Epithelial cell of esophagus (primary cell): ENCODE results near the gene NFE2L1.
A peak's percentile ranks its signal among the peaks of the same experiment; 100 is the strongest.

Experiments used
- DNase-seq: peaks from one replicate; pipeline ENCODE4 v3.0.0; 2010; ENCODE audit warnings: low read depth
- H3K4me3 ChIP-seq: 2 replicates; pipeline ENCODE4 v1.5.1; 2011; ENCODE audit warnings: mild to moderate bottlenecking, low read length, control low read depth
- TF ChIP-seq, protein P1 (sequence below): IDR thresholded peaks from 2 replicates; pipeline ENCODE4 v1.5.1; 2011; ENCODE audit warnings: low read depth, mild to moderate bottlenecking, low read length, control low read depth, inconsistent platforms; ENCODE audit not compliant: insufficient read depth; ENCODE audit errors: missing control alignments

Gene NFE2L1

DNA sequence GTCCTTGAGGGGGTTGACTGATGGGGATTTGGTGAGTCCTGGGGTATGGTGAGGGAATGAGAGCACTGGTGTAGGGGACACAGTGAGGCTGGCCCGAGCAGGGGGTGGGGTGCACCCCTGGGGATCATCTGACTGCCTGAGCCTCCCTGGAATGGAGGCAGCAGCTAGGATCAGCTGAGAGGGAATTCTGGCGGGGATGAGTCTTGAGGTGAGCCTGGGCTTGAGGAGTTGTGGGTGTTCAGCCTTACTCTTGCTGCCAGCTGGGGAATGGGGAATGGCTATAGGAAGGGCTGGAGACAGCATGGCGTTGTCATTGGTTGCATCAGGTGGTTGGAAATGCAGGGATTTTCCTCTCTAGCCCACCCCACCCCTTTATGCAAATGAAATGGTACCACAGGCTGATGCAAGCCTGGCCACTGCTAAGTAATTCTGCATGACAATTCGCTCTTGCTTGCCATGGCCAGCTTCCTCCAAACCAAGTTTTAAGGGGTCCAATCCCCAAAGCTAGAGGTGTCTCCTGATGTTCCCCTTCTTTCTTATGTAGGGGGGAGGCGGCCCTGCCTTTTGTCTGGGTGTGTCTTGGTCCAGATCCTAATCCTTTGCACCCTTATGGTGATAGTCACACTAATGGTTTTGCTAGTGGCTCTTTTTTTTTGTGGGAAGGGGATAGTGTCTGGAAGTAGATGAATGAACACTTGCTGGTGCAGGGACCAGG is 7.5 kb downstream of the NFE2L1 start:
- no peak overlapping the region for H3K4me3 ChIP-seq
- peak; percentile 82 for DNase-seq
- TF ChIP-seq, protein P1, sequence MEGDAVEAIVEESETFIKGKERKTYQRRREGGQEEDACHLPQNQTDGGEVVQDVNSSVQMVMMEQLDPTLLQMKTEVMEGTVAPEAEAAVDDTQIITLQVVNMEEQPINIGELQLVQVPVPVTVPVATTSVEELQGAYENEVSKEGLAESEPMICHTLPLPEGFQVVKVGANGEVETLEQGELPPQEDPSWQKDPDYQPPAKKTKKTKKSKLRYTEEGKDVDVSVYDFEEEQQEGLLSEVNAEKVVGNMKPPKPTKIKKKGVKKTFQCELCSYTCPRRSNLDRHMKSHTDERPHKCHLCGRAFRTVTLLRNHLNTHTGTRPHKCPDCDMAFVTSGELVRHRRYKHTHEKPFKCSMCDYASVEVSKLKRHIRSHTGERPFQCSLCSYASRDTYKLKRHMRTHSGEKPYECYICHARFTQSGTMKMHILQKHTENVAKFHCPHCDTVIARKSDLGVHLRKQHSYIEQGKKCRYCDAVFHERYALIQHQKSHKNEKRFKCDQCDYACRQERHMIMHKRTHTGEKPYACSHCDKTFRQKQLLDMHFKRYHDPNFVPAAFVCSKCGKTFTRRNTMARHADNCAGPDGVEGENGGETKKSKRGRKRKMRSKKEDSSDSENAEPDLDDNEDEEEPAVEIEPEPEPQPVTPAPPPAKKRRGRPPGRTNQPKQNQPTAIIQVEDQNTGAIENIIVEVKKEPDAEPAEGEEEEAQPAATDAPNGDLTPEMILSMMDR = no peak

DNA sequence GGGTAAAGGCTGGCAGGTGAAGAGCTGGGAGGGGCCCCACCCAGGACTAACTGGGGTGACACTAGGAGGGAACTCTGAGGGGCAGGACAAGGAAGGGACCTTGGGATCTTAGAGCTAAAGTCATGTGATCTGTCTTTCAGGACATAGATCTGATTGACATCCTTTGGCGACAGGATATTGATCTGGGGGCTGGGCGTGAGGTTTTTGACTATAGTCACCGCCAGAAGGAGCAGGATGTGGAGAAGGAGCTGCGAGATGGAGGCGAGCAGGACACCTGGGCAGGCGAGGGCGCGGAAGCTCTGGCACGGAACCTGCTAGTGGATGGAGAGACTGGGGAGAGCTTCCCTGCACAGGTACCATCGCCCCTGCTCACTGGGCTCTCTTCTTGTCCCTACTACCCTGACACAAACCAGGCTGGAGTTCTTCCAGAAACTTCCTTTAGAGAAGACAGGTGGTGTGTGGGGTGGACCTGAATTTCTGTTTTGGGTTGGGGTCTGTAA is 8.1 kb downstream of the NFE2L1 start:
- no peak for DNase-seq
- TF ChIP-seq, protein P1 = no peak
- H3K4me3 ChIP-seq = no peak overlapping the region

DNA sequence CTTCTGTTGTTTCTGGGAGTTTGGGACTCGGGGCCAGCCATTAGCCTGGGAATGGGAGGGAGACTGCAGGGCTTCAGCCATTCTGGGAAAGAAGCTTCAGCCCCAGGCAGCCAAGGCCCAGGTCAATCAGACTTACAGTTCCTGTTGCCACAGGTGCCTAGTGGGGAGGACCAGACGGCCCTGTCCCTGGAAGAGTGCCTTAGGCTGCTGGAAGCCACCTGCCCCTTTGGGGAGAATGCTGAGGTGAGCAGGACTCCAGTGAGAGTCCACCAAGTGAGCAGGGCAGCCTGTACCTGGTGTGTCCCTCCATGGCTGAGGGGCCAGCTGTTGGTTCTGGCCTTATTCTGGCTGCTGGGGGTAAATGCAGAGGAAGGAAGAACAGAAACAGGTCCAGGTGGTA is 8.7 kb downstream of the NFE2L1 start:
- TF ChIP-seq, protein P1 = no peak
- no peak for DNase-seq
- no peak overlapping the region for H3K4me3 ChIP-seq

DNA sequence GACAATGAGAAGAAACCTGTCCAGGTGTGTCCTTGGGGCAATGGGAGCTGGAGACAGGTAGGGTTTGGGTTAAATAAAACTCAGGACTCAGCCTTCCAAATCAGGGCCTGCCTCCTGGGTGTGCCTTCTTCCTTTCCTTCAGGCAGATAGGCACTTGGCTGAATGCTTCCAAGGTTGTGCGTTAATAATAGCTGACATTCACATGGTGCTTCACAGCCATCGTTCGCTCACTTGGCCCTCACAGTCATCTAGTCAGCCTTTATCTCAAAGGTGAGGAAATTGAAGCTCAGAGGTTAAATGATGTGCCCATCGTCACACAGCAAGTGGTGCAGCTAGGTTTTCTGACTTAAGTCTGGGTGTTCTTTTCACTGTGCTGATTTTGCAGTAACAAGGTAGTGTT is 9.5 kb downstream of the NFE2L1 start:
- no peak for DNase-seq
- H3K4me3 ChIP-seq = no peak overlapping the region
- TF ChIP-seq, protein P1 = no peak

DNA sequence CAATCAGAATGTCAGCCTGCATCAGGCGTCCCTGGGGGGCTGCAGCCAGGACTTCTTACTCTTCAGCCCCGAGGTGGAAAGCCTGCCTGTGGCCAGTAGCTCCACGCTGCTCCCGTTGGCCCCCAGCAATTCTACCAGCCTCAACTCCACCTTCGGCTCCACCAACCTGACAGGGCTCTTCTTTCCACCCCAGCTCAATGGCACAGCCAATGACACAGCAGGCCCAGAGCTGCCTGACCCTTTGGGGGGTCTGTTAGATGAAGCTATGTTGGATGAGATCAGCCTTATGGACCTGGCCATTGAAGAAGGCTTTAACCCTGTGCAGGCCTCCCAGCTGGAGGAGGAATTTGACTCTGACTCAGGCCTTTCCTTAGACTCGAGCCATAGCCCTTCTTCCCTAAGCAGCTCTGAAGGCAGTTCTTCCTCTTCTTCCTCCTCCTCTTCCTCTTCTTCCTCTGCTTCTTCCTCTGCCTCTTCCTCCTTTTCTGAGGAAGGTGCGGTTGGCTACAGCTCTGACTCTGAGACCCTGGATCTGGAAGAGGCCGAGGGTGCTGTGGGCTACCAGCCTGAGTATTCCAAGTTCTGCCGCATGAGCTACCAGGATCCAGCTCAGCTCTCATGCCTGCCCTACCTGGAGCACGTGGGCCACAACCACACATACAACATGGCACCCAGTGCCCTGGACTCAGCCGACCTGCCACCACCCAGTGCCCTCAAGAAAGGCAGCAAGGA is 10.4 kb downstream of the NFE2L1 start:
- no peak overlapping the region for H3K4me3 ChIP-seq
- TF ChIP-seq, protein P1 = no peak
- DNase-seq = no peak

DNA sequence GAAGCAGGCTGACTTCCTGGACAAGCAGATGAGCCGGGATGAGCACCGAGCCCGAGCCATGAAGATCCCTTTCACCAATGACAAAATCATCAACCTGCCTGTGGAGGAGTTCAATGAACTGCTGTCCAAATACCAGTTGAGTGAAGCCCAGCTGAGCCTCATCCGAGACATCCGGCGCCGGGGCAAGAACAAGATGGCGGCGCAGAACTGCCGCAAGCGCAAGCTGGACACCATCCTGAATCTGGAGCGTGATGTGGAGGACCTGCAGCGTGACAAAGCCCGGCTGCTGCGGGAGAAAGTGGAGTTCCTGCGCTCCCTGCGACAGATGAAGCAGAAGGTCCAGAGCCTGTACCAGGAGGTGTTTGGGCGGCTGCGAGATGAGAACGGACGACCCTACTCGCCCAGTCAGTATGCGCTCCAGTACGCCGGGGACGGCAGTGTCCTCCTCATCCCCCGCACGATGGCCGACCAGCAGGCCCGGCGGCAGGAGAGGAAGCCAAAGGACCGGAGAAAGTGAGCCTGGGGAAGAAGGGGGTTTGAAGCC is 11.0 kb downstream of the NFE2L1 start:
- TF ChIP-seq, protein P1 = no peak
- DNase-seq = no peak
- H3K4me3 ChIP-seq = no peak overlapping the region

DNA sequence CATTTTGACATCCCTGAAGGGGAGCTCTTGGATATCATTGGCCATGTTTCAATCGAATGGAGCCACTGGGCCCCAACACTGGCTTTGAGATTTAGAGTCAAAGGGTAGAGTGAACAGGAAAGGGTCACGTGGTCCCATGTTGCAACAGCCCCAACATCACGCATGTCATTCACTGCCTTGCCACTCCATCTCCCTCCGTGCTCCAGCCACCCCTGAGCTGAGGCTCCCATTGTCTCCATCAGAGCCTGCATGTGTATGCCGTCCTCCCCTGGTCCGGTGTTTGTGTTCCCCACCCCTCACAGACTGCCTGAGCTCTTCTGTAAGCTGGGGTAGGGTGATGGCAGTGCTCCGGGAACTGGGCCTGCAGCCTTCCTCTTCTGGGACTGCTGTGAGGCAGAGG is 12.1 kb downstream of the NFE2L1 start:
- no peak for DNase-seq
- TF ChIP-seq, protein P1 = no peak
- H3K4me3 ChIP-seq = no peak overlapping the region
